HL-60 (cell line): Measurements from ENCODE around the gene CPED1.
"Not testable (repeated sequence)": the region's sequence is repeated elsewhere in the genome, so short reads cannot be mapped to it uniquely, and the experiment has no call there.

Experiments
- DNase-seq, 2 experiments: peaks; one replicate each; pipeline ENCODE4 v3.0.0-alpha.2; 2010 to 2020; ENCODE audit warnings: low read depth in 1 of 2, low spot score in 1 of 2
- H3K27ac ChIP-seq: fragments of 250-450 bp; sonication (Bioruptor Pico); replicated peaks from 2 replicates; pipeline ENCODE4 v1.5.1; 2020; ENCODE audit warnings: mild to moderate bottlenecking, moderate library complexity
- H3K27me3 ChIP-seq: fragments of 250-450 bp; sonication (Bioruptor Pico); 2 replicates; pipeline ENCODE4 v1.5.1; 2021; ENCODE audit warnings: mild to moderate bottlenecking, moderate library complexity; ENCODE audit not compliant: insufficient read depth, poor library complexity, severe bottlenecking
- H3K4me3 ChIP-seq: replicated peaks from 2 replicates; pipeline ENCODE4 v1.5.1; 2011; ENCODE audit warnings: mild to moderate bottlenecking, control low read depth, low read length; ENCODE audit not compliant: insufficient read depth
- GABPA ChIP-seq: IDR thresholded peaks from 2 replicates; pipeline ENCODE4 v1.6.1; 2012; ENCODE audit warnings: low read depth
- POLR2AphosphoS5 ChIP-seq: IDR thresholded peaks from 2 replicates; pipeline ENCODE4 v1.6.1; 2012; ENCODE audit warnings: low read depth
- SPI1 ChIP-seq: IDR thresholded peaks from 2 replicates; pipeline ENCODE4 v1.6.1; 2012; ENCODE audit warnings: low read depth, mild to moderate bottlenecking, borderline replicate concordance
- TF ChIP-seq, protein P1 (sequence below): IDR thresholded peaks from one replicate; pipeline ENCODE4 v1.5.1; 2011; ENCODE audit warnings: low read length, control low read depth, inconsistent platforms; ENCODE audit not compliant: insufficient read depth
- TF ChIP-seq, protein P2 (sequence below): IDR thresholded peaks from 2 replicates; pipeline ENCODE4 v1.6.1; 2012; ENCODE audit warnings: low read depth; ENCODE audit not compliant: insufficient replicate concordance

CPED1 gene

DNA sequence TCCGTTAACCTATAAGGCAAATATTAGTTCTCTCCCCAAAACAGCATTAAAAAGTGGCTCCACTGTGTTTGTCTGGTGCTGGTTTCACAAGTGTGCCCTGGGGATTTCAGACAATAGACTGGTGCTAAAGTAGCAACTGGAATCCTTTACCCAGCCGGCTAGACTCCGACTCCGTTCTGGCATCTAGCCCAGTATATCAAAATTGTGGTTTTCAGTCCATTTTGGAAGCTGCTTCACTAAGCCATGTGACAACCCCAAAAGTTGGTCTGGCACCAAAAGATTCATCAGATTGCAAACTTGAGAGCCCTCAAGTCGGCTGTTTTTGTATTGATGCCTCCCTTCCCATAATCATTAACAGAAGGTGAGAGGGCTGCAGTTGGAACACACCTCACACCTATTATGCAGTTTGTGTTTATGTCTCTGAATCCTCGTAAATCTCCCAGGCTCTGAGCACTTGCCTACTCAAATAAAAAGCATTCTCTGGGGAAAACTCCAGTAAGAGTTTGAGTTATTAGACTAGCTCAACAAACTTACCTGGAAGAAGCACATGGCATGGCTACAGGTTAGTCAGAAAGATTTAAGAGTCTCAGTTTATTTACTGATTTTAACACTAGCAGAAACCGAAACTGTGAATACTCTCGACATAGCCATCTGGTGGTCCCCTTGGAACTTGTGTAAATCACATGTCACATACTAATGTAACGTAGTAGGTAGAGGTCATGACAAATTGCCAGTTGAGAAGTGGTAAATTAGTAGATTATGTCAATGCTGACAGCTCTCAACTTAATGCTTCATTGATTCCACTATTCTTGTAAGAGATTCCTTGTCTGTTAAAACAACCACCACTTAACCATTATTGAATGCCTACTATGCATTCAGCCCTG is 325.5 kb downstream of the CPED1 start:
- H3K27me3 ChIP-seq, result no peaks in the 10 kb centered on the region
- no peak overlapping the region for H3K4me3 ChIP-seq
- no peak for DNase-seq
- TF ChIP-seq POLR2AphosphoS5, result no peak
- TF ChIP-seq, protein P1, sequence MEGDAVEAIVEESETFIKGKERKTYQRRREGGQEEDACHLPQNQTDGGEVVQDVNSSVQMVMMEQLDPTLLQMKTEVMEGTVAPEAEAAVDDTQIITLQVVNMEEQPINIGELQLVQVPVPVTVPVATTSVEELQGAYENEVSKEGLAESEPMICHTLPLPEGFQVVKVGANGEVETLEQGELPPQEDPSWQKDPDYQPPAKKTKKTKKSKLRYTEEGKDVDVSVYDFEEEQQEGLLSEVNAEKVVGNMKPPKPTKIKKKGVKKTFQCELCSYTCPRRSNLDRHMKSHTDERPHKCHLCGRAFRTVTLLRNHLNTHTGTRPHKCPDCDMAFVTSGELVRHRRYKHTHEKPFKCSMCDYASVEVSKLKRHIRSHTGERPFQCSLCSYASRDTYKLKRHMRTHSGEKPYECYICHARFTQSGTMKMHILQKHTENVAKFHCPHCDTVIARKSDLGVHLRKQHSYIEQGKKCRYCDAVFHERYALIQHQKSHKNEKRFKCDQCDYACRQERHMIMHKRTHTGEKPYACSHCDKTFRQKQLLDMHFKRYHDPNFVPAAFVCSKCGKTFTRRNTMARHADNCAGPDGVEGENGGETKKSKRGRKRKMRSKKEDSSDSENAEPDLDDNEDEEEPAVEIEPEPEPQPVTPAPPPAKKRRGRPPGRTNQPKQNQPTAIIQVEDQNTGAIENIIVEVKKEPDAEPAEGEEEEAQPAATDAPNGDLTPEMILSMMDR, result no peak
- TF ChIP-seq, protein P2, sequence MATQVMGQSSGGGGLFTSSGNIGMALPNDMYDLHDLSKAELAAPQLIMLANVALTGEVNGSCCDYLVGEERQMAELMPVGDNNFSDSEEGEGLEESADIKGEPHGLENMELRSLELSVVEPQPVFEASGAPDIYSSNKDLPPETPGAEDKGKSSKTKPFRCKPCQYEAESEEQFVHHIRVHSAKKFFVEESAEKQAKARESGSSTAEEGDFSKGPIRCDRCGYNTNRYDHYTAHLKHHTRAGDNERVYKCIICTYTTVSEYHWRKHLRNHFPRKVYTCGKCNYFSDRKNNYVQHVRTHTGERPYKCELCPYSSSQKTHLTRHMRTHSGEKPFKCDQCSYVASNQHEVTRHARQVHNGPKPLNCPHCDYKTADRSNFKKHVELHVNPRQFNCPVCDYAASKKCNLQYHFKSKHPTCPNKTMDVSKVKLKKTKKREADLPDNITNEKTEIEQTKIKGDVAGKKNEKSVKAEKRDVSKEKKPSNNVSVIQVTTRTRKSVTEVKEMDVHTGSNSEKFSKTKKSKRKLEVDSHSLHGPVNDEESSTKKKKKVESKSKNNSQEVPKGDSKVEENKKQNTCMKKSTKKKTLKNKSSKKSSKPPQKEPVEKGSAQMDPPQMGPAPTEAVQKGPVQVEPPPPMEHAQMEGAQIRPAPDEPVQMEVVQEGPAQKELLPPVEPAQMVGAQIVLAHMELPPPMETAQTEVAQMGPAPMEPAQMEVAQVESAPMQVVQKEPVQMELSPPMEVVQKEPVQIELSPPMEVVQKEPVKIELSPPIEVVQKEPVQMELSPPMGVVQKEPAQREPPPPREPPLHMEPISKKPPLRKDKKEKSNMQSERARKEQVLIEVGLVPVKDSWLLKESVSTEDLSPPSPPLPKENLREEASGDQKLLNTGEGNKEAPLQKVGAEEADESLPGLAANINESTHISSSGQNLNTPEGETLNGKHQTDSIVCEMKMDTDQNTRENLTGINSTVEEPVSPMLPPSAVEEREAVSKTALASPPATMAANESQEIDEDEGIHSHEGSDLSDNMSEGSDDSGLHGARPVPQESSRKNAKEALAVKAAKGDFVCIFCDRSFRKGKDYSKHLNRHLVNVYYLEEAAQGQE, result no peak
- no peak for TF ChIP-seq GABPA
- H3K27ac ChIP-seq, result no peak overlapping the region

DNA sequence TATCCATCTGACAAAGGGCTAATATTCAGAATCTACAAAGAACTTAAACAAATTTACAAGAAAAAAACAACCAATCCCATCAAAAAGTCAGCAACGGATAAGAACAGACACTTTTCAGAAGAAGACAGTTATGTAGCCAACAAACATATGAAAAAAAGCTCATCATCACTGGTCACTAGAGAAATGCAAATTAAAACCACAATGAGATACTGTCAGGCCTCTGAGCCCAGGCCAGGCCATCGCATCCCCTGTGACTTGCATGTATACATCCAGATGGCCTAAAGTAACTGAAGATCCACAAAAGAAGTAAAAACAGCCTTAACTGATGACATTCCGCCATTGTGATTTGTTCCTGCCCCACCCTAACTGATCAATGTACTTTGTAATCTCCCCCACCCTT is 326.7 kb downstream of the CPED1 start:
- H3K4me3 ChIP-seq, H3K27ac ChIP-seq, DNase-seq, H3K27me3 ChIP-seq: not testable (repeated sequence)

DNA sequence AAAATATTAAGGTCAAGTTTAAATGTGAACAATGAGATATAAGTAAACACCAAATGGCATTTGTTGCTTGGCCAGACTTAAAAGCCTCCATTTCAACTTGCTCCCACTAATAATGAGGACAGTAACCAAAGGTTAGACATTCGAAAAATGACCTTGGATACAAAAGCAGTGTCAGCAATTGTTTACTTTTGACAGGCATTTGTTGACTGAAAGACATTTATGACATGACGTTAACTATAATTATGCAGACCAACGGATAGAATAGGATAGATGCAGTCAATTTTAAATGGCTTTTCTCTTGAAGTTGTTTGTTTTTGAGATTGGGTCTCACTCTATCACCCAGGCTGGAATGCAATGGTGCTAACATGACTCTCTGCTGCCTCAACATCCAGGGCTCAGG is 333.9 kb downstream of the CPED1 start:
- no peak overlapping the region for H3K4me3 ChIP-seq
- no peaks in the 10 kb centered on the region for H3K27me3 ChIP-seq
- no peak overlapping the region for H3K27ac ChIP-seq
- TF ChIP-seq GABPA (no peak), SPI1 (no peak), POLR2AphosphoS5 (no peak)
- TF ChIP-seq, protein P1, result no peak
- TF ChIP-seq, protein P2, result no peak
- no peak for DNase-seq

DNA sequence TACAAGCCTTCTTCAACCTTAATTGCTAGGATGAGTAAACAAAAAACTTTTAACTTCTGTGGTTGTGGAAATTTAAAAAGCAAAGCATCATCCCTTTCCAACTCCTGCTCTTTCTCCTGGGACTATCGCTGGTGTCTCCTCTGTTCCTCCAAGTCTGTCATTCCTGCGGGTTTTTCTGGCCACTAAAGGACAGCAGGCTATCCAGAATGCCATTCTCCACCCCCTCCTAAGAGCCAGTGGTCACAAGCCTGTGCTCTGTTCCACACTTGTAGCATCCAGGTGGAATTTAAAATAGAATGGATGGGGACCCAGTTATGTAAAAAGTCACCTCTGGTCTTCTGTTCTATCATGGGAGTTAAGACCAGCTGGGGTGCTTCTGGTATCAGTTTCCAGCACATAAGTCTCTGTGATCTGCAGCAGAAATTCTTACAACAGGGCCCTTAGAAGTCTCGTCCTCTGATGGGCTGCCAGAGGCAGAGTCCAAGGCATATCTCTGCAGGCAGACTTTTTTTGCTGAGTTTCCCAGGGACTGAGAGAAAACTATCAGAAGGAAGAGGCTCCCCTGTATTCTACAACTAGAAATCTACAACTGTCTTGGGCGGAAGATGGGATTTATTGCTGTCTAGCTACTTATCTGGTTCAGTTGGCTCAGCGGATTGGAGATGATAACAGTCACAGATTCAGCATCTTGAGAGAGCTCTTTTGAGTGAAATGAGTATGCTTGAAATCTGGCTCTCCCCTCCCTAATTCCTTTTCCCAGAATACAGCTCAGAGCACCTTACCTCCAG is 335.2 kb downstream of the CPED1 start:
- no peak overlapping the region for H3K27ac ChIP-seq
- H3K27me3 ChIP-seq, result peaks cover 6% of the 10 kb centered on the region
- H3K4me3 ChIP-seq, result no peak overlapping the region
- no peak for DNase-seq
- TF ChIP-seq POLR2AphosphoS5 (no peak), GABPA (no peak), SPI1 (no peak)
- TF ChIP-seq, protein P1, result no peak
- TF ChIP-seq, protein P2, result no peak
